ENCODE measurements around the gene STAC3. TPM values are rescaled to one million over a fixed set of nuclear protein-coding genes. Genes with fewer than 3 reads are reported as not detected.

Gene STAC3
- total RNA-seq, 1 experiment from 2014 or later: 2.5 TPM

- intact Hi-C loops (cut with micrococcal nuclease): no loop called here
- Histone ChIP-seq H2AFZ (ENCODE audit: low read depth, low read length, poor library complexity, severe bottlenecking) (no peak overlapping the region), H3K27ac (ENCODE audit: low read depth, low read length) (peak overlapping the region; percentile 88; the same call in 1 of the 2 replicates), H3K27me3 (ENCODE audit: insufficient read depth, low read length) (no peaks in the 10 kb centered on the region), H3K9ac (ENCODE audit: low read length) (peak overlapping the region; percentile 93), H3K9me3 (ENCODE audit: control insufficient read depth in 1 of 2, insufficient read depth in 1 of 2, low read depth in 1 of 2, low read length in 2 of 2) (no peaks in the 10 kb centered on the region), H4K20me1 (ENCODE audit: insufficient read depth) (no peaks in the 10 kb centered on the region), H3K4me2 (ENCODE audit: low read length) (peak overlapping the region; percentile 94), H3K4me3 (replicated peaks in 1 of 2; ENCODE audit: low read depth in 1 of 2, low read length in 2 of 2) (peak overlapping the region; percentile 71 to 86), H3K79me2 (ENCODE audit: insufficient read depth, low read length) (peaks cover 30% of the 10 kb centered on the region), H3K36me3 (ENCODE audit: control insufficient read depth in 1 of 2, insufficient read depth in 2 of 2, low read length in 2 of 2) (peaks cover 15 to 33% of the 10 kb centered on the region in 2 experiments), H3K9me2 (ENCODE audit: insufficient read depth) (no peaks in the 10 kb centered on the region), H3K4me1 (ENCODE audit: control insufficient read depth in 1 of 2, insufficient read depth in 2 of 2, low read length in 2 of 2) (peaks cover 6 to 17% of the 10 kb centered on the region in 2 experiments; a peak in 3 of 4 replicates)
- ATAC-seq: 0 out of 2 replicates have a peak, but pooled peaks have one; percentile 5
- DNase-seq (ENCODE audit: low read depth, low spot score): no peak
- POLR2A ChIA-PET: interaction anchor here (0.6 to 2.3 kb wide), 8 partner anchors 10 to 226 kb away, joined by 3 to 16 read pairs (median 4); partner anchors contain the start of genes INHBE and STAT6
- TSS peak; percentile 91 for BruUV-seq (replicated peaks)
- CTCF ChIA-PET: interaction anchor here (0.8 to 3.3 kb wide), 7 partner anchors 9 to 230 kb away, joined by 3 to 64 read pairs (median 4); partner anchors contain the start of genes GLI1 and NXPH4
- RAD21 ChIA-PET (ENCODE audit: low non-redundant PET in 1 of 2, low total read pairs in 2 of 2, uncharacterized antibody in 2 of 2, unreplicated experiment in 2 of 2): interaction anchor here in 1 of 2 experiments (0.5 kb wide), 1 partner anchor 34 kb away, joined by 3 read pairs; no protein-coding TSS in a partner anchor
- TF ChIP-seq JUND (IDR thresholded peaks at IDR 0.05) (no peak), ZFX (IDR thresholded peaks at IDR 0.05) (no peak), EZH2phosphoT487 (IDR thresholded peaks at IDR 0.05; ENCODE audit: borderline replicate concordance) (no peak), CBX3 (IDR thresholded peaks at IDR 0.05; ENCODE audit: low read depth) (no peak)
These were observed 21.8 kb downstream of the STAC3 start for GRCh38 chr12:57229046-57229633.

- Histone ChIP-seq H3K79me2 (ENCODE audit: insufficient read depth, low read length) (peaks cover 30% of the 10 kb centered on the region), H2AFZ (ENCODE audit: low read depth, low read length, poor library complexity, severe bottlenecking) (no peak overlapping the region), H3K9me3 (ENCODE audit: control insufficient read depth in 1 of 2, insufficient read depth in 1 of 2, low read depth in 1 of 2, low read length in 2 of 2) (no peaks in the 10 kb centered on the region), H3K4me1 (ENCODE audit: control insufficient read depth in 1 of 2, insufficient read depth in 2 of 2, low read length in 2 of 2) (peaks cover 6 to 17% of the 10 kb centered on the region in 2 experiments; a peak in 3 of 4 replicates), H4K20me1 (ENCODE audit: insufficient read depth) (no peaks in the 10 kb centered on the region), H3K27me3 (ENCODE audit: insufficient read depth, low read length) (no peaks in the 10 kb centered on the region), H3K9me2 (ENCODE audit: insufficient read depth) (no peaks in the 10 kb centered on the region), H3K4me3 (replicated peaks in 1 of 2; ENCODE audit: low read depth in 1 of 2, low read length in 2 of 2) (no peak overlapping the region), H3K9ac (ENCODE audit: low read length) (no peak overlapping the region), H3K36me3 (ENCODE audit: control insufficient read depth in 1 of 2, insufficient read depth in 2 of 2, low read length in 2 of 2) (peaks cover 6 to 17% of the 10 kb centered on the region in 2 experiments; a peak in 2 of 4 replicates), H3K27ac (ENCODE audit: low read depth, low read length) (no peak overlapping the region), H3K4me2 (ENCODE audit: low read length) (no peak overlapping the region)
- DNase-seq (ENCODE audit: low read depth, low spot score): no peak
- ChIA-PET RAD21 (ENCODE audit: low non-redundant PET in 1 of 2, low total read pairs in 2 of 2, uncharacterized antibody in 2 of 2, unreplicated experiment in 2 of 2) (no interaction called here), CTCF (interaction anchor here (1.8 to 2.9 kb wide), 3 partner anchors 12 to 16 kb away, joined by 6 to 9 read pairs (median 8); no protein-coding TSS in a partner anchor), POLR2A (no interaction called here)
- no peak for ATAC-seq
- TF ChIP-seq EZH2phosphoT487 (IDR thresholded peaks at IDR 0.05; ENCODE audit: borderline replicate concordance) (no peak), ATF3 (IDR thresholded peaks at IDR 0.05) (no peak), SP1 (IDR thresholded peaks at IDR 0.05; ENCODE audit: low read depth) (no peak), TCF7L2 (IDR thresholded peaks at IDR 0.05; ENCODE audit: borderline replicate concordance, extremely low read depth, insufficient read depth, insufficient read length) (no peak), CBX3 (IDR thresholded peaks at IDR 0.05; ENCODE audit: low read depth) (no peak), POLR2AphosphoS5 (IDR thresholded peaks at IDR 0.05; ENCODE audit: low read depth, low read length) (no peak)
- no TSS peak for BruUV-seq (replicated peaks)
- intact Hi-C loops (cut with micrococcal nuclease): no loop called here
These were observed 23.5 kb downstream of the STAC3 start for GRCh38 chr12:57227315-57228115.
